ENCODE results near the gene RMND5B. TPM values are rescaled to one million over a fixed set of nuclear protein-coding genes. Genes with fewer than 3 reads are reported as not detected.

RMND5B gene
- total and polyA plus RNA-seq, 7 donors: 25.2 to 44.8 (median 37.5) TPM

DNA sequence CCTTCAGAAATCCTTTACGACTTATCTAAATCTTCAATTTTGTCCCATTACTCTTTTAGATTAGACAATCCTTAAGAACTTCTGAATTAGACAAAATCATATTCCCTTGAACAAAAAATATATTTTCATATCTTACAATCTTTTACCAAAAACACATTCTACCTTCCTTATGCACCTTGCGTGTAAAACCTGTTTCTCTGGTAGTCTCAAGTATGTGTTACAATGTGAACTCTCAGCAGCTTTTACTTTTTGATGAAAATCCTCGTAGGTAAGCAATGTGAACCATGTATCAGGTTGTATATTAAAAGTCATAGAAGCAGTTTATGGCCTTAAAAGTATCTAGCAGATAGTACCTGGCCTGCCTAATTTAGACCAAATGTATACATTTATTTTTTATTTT is 43.6 kb downstream of the RMND5B start:
- TF ChIP-seq POLR2AphosphoS5 (IDR thresholded peaks at IDR 0.05) (no peak), POLR2A (IDR thresholded peaks at IDR 0.05) (no peak), EP300 (IDR thresholded peaks at IDR 0.05) (no peak)
- TF ChIP-seq, protein P1, sequence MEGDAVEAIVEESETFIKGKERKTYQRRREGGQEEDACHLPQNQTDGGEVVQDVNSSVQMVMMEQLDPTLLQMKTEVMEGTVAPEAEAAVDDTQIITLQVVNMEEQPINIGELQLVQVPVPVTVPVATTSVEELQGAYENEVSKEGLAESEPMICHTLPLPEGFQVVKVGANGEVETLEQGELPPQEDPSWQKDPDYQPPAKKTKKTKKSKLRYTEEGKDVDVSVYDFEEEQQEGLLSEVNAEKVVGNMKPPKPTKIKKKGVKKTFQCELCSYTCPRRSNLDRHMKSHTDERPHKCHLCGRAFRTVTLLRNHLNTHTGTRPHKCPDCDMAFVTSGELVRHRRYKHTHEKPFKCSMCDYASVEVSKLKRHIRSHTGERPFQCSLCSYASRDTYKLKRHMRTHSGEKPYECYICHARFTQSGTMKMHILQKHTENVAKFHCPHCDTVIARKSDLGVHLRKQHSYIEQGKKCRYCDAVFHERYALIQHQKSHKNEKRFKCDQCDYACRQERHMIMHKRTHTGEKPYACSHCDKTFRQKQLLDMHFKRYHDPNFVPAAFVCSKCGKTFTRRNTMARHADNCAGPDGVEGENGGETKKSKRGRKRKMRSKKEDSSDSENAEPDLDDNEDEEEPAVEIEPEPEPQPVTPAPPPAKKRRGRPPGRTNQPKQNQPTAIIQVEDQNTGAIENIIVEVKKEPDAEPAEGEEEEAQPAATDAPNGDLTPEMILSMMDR (IDR thresholded peaks at IDR 0.05): no peak
- H3K36me3 ChIP-seq: no peaks in the 10 kb centered on the region
- H3K27ac ChIP-seq: no peak overlapping the region
- peaks cover 0 to under 1% (median 0%) of the 10 kb centered on the region in 3 donors for H3K27me3 ChIP-seq
- 90 to 91% methylated on average over 3 of the region's 3 CpGs for WGBS, 2 donors
- H3K4me1 ChIP-seq: no peaks in the 10 kb centered on the region
- DNase-seq: no peak
- H3K4me3 ChIP-seq: no peak overlapping the region
- no peaks in the 10 kb centered on the region for H3K9me3 ChIP-seq
- intact Hi-C loops (cut with DNase I): no loop called here

DNA sequence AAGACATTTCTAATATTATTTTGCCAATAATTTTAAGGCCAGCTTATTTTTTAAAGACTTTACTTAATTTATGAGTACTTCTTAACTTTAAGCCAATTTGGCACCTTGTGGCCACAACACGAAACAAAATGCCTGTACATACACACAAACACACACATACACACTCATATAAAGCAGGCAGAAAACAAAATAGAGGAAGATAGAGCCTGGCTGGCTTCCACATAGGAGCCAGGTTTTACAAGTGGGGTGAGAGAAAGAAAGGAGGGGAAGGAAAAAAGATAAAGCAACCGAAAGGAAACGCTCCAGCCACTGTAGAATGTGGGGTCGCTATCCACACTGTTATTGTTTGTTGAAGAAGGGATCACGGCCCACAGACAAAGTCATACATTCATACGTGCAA is 46.0 kb downstream of the RMND5B start:
- intact Hi-C loops (cut with DNase I): no loop called here
- no peak overlapping the region for H3K4me3 ChIP-seq
- no peaks in the 10 kb centered on the region for H3K4me1 ChIP-seq
- TF ChIP-seq EP300 (IDR thresholded peaks at IDR 0.05): no peak
- TF ChIP-seq, protein P1 (IDR thresholded peaks at IDR 0.05): no peak
- TF ChIP-seq POLR2AphosphoS5 (IDR thresholded peaks at IDR 0.05): no peak
- TF ChIP-seq POLR2A (IDR thresholded peaks at IDR 0.05): no peak
- 75 to 83% methylated on average over 6 of the region's 6 CpGs for WGBS, 2 donors
- no peaks in the 10 kb centered on the region for H3K36me3 ChIP-seq
- DNase-seq: no peak
- H3K27me3 ChIP-seq: peaks cover 0 to 10% (median 0%) of the 10 kb centered on the region in 3 donors
- no peak overlapping the region for H3K27ac ChIP-seq
- H3K9me3 ChIP-seq: no peaks in the 10 kb centered on the region

DNA sequence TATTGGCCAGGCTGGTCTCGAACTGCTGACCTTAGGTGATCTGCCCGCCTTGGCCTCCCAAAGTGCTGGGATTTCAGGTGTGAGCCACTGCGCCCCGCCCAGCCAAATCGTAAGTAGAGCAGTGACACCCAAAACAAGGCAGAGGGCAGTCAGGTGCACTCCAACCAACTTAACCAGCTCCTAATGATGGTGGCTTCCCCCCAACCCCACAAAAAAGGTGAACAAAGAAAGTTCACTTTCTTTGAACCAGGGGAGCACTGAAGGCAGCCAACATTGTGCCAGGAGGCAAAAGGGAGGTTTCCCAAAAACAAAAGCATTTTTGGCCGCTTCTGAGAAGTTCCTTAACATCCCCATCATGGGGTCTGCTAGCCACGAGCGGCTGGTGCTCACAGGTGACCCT is 46.8 kb downstream of the RMND5B start:
- Histone ChIP-seq H3K4me1 (no peaks in the 10 kb centered on the region), H3K9me3 (no peaks in the 10 kb centered on the region), H3K27ac (no peak overlapping the region), H3K4me3 (no peak overlapping the region), H3K36me3 (no peaks in the 10 kb centered on the region), H3K27me3 (peaks cover 0 to 10% (median 0%) of the 10 kb centered on the region in 3 donors)
- TF ChIP-seq POLR2A (IDR thresholded peaks at IDR 0.05): no peak
- TF ChIP-seq, protein P1 (IDR thresholded peaks at IDR 0.05): no peak
- TF ChIP-seq EP300 (IDR thresholded peaks at IDR 0.05): no peak
- TF ChIP-seq POLR2AphosphoS5 (IDR thresholded peaks at IDR 0.05): no peak
- DNase-seq: no peak
- intact Hi-C loops (cut with DNase I): no loop called here
- 82 to 88% methylated on average over 8 of the region's 8 CpGs for WGBS, 2 donors

DNA sequence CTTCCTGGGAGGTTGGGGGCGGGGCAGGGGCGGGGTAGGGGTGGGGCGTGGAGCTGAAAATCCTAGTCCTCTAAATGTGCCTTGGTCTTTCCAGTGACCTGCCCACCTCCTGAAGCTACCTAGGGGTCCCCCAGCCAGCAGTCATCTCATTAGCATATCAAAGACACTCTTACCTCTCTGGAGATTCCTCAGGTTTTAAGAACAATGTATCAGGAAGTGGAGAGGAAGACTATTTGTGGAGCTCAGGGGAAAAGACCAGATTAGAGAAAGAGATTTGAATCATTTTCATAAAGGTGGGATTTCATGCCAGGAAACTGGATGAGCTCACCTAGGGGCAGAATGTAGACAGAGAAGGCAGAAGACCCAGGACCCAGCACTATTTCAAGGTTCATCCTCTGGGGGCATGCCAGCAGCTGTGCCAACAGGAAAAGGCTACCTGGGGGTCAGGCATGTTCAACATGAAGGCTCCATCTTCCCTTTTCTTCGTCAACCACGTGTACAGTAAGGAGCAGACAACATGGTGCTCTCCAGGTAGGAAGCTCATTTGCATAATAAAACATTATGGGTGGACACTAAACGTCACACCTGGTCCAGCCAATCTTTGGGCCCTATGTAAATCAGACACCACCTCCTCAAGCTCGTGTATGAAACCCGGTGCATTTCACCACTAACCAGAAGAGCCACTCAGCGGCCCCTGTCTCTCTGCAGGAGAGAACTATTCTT is 49.5 kb downstream of the RMND5B start:
- H3K9me3 ChIP-seq: no peaks in the 10 kb centered on the region
- peaks cover 0 to 10% (median 0%) of the 10 kb centered on the region in 3 donors for H3K27me3 ChIP-seq

More for the DNA sequence above, 49.5 kb downstream of the RMND5B start:
- no peak overlapping the region for H3K4me3 ChIP-seq
- TF ChIP-seq, protein P1 (IDR thresholded peaks at IDR 0.05): no peak
- no peak for TF ChIP-seq EP300 (IDR thresholded peaks at IDR 0.05)
- WGBS, 2 donors: 56 to 71% methylated on average over 9 of the region's 9 CpGs
- no peak overlapping the region for H3K27ac ChIP-seq
- no peaks in the 10 kb centered on the region for H3K36me3 ChIP-seq
- no peak for DNase-seq
- intact Hi-C loops (cut with DNase I): no loop called here
- H3K4me1 ChIP-seq: no peaks in the 10 kb centered on the region

All from sigmoid colon (tissue), 7 donors.